Thymus (tissue), 14 donors: ENCODE measurements around the gene GPR89B. TPM values are rescaled to one million over a fixed set of nuclear protein-coding genes. Genes with fewer than 3 reads are reported as not detected.
"Not testable (repeated sequence)": the region's sequence is repeated elsewhere in the genome, so short reads cannot be mapped to it uniquely, and the experiment has no call there.

Experiments used
- DNase-seq, 9 donors: peaks; one replicate each; pipeline ENCODE4 v3.0.0-alpha.2; 2013; ENCODE audit warnings: low spot score in 9 of 9, low read depth in 6 of 9, missing footprints in 1 of 9
- H3K27ac ChIP-seq, 2 donors: one replicate each; pipeline ENCODE4 v1.5.1; 2013; ENCODE audit warnings: control low read depth in 1 of 2, low read depth in 1 of 2, low read length in 1 of 2, mild to moderate bottlenecking in 1 of 2, moderate library complexity in 1 of 2
- H3K27me3 ChIP-seq, 2 donors: one replicate each; pipeline ENCODE4 v1.5.1; 2013; ENCODE audit warnings: low read length in 1 of 2; ENCODE audit not compliant: control insufficient read depth in 2 of 2, insufficient read depth in 1 of 2
- H3K36me3 ChIP-seq, 2 donors: one replicate each; pipeline ENCODE4 v1.5.1; 2013; ENCODE audit warnings: low read length in 1 of 2, mild to moderate bottlenecking in 1 of 2, moderate library complexity in 1 of 2; ENCODE audit not compliant: control insufficient read depth in 2 of 2, insufficient read depth in 2 of 2
- H3K4me1 ChIP-seq, 2 donors: one replicate each; pipeline ENCODE4 v1.5.1; 2013; ENCODE audit warnings: low read length in 2 of 2; ENCODE audit not compliant: control insufficient read depth in 2 of 2, insufficient read depth in 2 of 2
- H3K4me3 ChIP-seq, 2 donors: one replicate each; pipeline ENCODE4 v1.5.1; 2013; ENCODE audit warnings: low read length in 2 of 2, control low read depth in 1 of 2, mild to moderate bottlenecking in 1 of 2
- H3K9me3 ChIP-seq, 2 donors: one replicate each; pipeline ENCODE4 v1.5.1; 2013; ENCODE audit warnings: low read length in 1 of 2, mild to moderate bottlenecking in 1 of 2; ENCODE audit not compliant: control insufficient read depth in 2 of 2, insufficient read depth in 1 of 2
- WGBS: extraction: QIAGEN DNeasy Blood & Tissue Kit; methylation state at CpG from one replicate; pipeline ENCODE4 v1.1.7; 2013; 5-methylcytosine and 5-hydroxymethylcytosine counted together
- long read RNA-seq, 10 donors: transcript quantifications; one replicate each; lab custom pipeline, GENCODE V29; 2026
- polyA plus RNA-seq: library from polyadenylated mRNA; stranded (reverse); fragments of 200-250 nt; gene quantifications from one replicate; pipeline ENCODE4 v1.2.3, GENCODE V29; 2013
- total RNA-seq: library from RNA; stranded (reverse); fragments of 120-200 nt; gene quantifications from one replicate; pipeline ENCODE4 v1.2.4, GENCODE V29; 2013
- donor health status: healthy.

The GPR89B gene
- total RNA-seq (30.9 TPM), polyA plus RNA-seq (31.5 TPM)
- long read RNA-seq, donor 1, partial matches to known transcripts = 0 of 1 reads
- long read RNA-seq, donor 1, other reads (novel, unspliced or antisense) = 0 of 1 reads
- long read RNA-seq, donor 2, partial matches to known transcripts = 0 of 1 reads
- long read RNA-seq, donor 2, other reads (novel, unspliced or antisense) = 0 of 1 reads
- long read RNA-seq, donor 3, partial matches to known transcripts = 0 of 2 reads
- long read RNA-seq, donor 3, other reads (novel, unspliced or antisense) = 0 of 2 reads
- long read RNA-seq, donor 4 = 0 reads
- long read RNA-seq, donor 5, partial matches to known transcripts = 5 of 8 reads
- long read RNA-seq, donor 5, other reads (novel, unspliced or antisense) = 0 of 8 reads
- long read RNA-seq, donor 6 = 0 reads
- long read RNA-seq, donor 7, partial matches to known transcripts = 0 of 1 reads
- long read RNA-seq, donor 7, other reads (novel, unspliced or antisense) = 0 of 1 reads
- long read RNA-seq, donor 8 = 0 reads
- long read RNA-seq, donor 9, partial matches to known transcripts = 0 of 4 reads
- long read RNA-seq, donor 9, other reads (novel, unspliced or antisense) = 0 of 4 reads
- long read RNA-seq, donor 10, partial matches to known transcripts = 0 of 2 reads
- long read RNA-seq, donor 10, other reads (novel, unspliced or antisense) = 0 of 2 reads

GRCh38 chr1:147928236-147929132, at the start of gene GPR89B:
Gene GPR89B, plus strand, starts transcription at chr1:147928420. Its CDS starts 117 bp downstream, at chr1:147928537.
- DNase-seq = peak; percentile 74 to 93 (median 81)
- under 1% methylated on average over 55 of the region's 72 CpGs for WGBS
- H3K9me3 ChIP-seq, H3K36me3 ChIP-seq, H3K4me1 ChIP-seq, H3K27me3 ChIP-seq: not testable (repeated sequence)
- Histone ChIP-seq H3K27ac (peak within 1 kb of the TSS; percentile 46 to 81), H3K4me3 (peak within 1 kb of the TSS; percentile 54 to 71)

- no peaks in the 10 kb centered on the region for H3K4me1 ChIP-seq
- no peak overlapping the region for H3K27ac ChIP-seq
- no peaks in the 10 kb centered on the region for H3K36me3 ChIP-seq
- no peak overlapping the region for H3K4me3 ChIP-seq
- H3K27me3 ChIP-seq = peaks cover 0 to 2% of the 10 kb centered on the region in 2 donors
- no peak for DNase-seq
- no peaks in the 10 kb centered on the region for H3K9me3 ChIP-seq
Measured at GRCh38 chr1:147879911-147880310, 48.3 kb upstream of the GPR89B start.

- Histone ChIP-seq H3K27ac (no peak overlapping the region), H3K9me3 (no peaks in the 10 kb centered on the region), H3K4me1 (no peaks in the 10 kb centered on the region), H3K4me3 (no peak overlapping the region), H3K36me3 (no peaks in the 10 kb centered on the region), H3K27me3 (peaks cover 0 to 2% of the 10 kb centered on the region in 2 donors)
- no peak for DNase-seq
- 96% methylated on average over 2 of the region's 2 CpGs for WGBS
Measured at GRCh38 chr1:147882535-147882934, 45.7 kb upstream of the GPR89B start.

GRCh38 chr1:147890177-147890790, 37.9 kb upstream of the GPR89B start:
- Histone ChIP-seq H3K27ac (no peak overlapping the region), H3K36me3 (no peaks in the 10 kb centered on the region), H3K27me3 (no peaks in the 10 kb centered on the region), H3K4me3 (no peak overlapping the region), H3K4me1 (no peaks in the 10 kb centered on the region), H3K9me3 (no peaks in the 10 kb centered on the region)
- 8% methylated on average over 12 of the region's 12 CpGs for WGBS
- DNase-seq = peak; percentile 19 to 58 (median 32)

GRCh38 chr1:147891088-147891487, 37.1 kb upstream of the GPR89B start:
- no peak for DNase-seq
- no peak overlapping the region for H3K4me3 ChIP-seq
- WGBS = 95% methylated on average over 5 of the region's 5 CpGs

GRCh38 chr1:147892216-147892615, 36.0 kb upstream of the GPR89B start:
- WGBS = 82% methylated on average over 5 of the region's 5 CpGs
- H3K36me3 ChIP-seq = no peaks in the 10 kb centered on the region
- H3K27me3 ChIP-seq = no peaks in the 10 kb centered on the region
- H3K27ac ChIP-seq = no peak overlapping the region
- DNase-seq = no peak
- H3K9me3 ChIP-seq = no peaks in the 10 kb centered on the region
- no peak overlapping the region for H3K4me3 ChIP-seq
- no peaks in the 10 kb centered on the region for H3K4me1 ChIP-seq

More at GRCh38 chr1:147891088-147891487, 37.1 kb upstream of the GPR89B start:
- no peak overlapping the region for H3K27ac ChIP-seq
- H3K36me3 ChIP-seq = no peaks in the 10 kb centered on the region
- no peaks in the 10 kb centered on the region for H3K9me3 ChIP-seq
- H3K4me1 ChIP-seq = no peaks in the 10 kb centered on the region
- H3K27me3 ChIP-seq = no peaks in the 10 kb centered on the region

- Histone ChIP-seq H3K4me1 (no peaks in the 10 kb centered on the region), H3K36me3 (no peaks in the 10 kb centered on the region), H3K9me3 (no peaks in the 10 kb centered on the region), H3K27me3 (no peaks in the 10 kb centered on the region), H3K27ac (no peak overlapping the region), H3K4me3 (no peak overlapping the region)
- WGBS = 15% methylated on average over 1 of the region's 1 CpG
- peak in 7 of 9 donors; percentile 6 to 51 (median 17) for DNase-seq
Measured at GRCh38 chr1:147892731-147893214, 35.4 kb upstream of the GPR89B start.

GRCh38 chr1:147895123-147895522, 33.1 kb upstream of the GPR89B start:
- Histone ChIP-seq H3K4me1 (no peaks in the 10 kb centered on the region), H3K36me3 (no peaks in the 10 kb centered on the region), H3K9me3 (no peaks in the 10 kb centered on the region), H3K4me3 (no peak overlapping the region), H3K27ac (no peak overlapping the region), H3K27me3 (no peaks in the 10 kb centered on the region)
- WGBS = 92% methylated on average over 4 of the region's 4 CpGs
- DNase-seq = no peak
